Skeletal muscle tissue (tissue), 4 donors: ENCODE data around the gene GOLGA8S. TPM values are rescaled to one million over a fixed set of nuclear protein-coding genes. Genes with fewer than 3 reads are reported as not detected.
"Not testable (repeated sequence)": the region's sequence is repeated elsewhere in the genome, so short reads cannot be mapped to it uniquely, and the experiment has no call there.

Experiments used
- H3K27ac ChIP-seq: one replicate; pipeline ENCODE4 v1.7.0; 2013; ENCODE audit warnings: mild to moderate bottlenecking, low read depth, low read length, inconsistent platforms
- H3K27me3 ChIP-seq, 3 donors: one replicate each; pipeline ENCODE4 v1.7.0; 2013; ENCODE audit warnings: low read length in 3 of 3; ENCODE audit not compliant: control insufficient read depth in 3 of 3, insufficient read depth in 3 of 3
- H3K36me3 ChIP-seq, 3 donors: one replicate each; pipeline ENCODE4 v1.7.0; 2013; ENCODE audit warnings: low read length in 3 of 3; ENCODE audit not compliant: control insufficient read depth in 3 of 3, insufficient read depth in 3 of 3
- H3K4me1 ChIP-seq, 3 donors: one replicate each; pipeline ENCODE4 v1.7.0; 2013; ENCODE audit warnings: low read length in 3 of 3, mild to moderate bottlenecking in 3 of 3; ENCODE audit not compliant: control insufficient read depth in 3 of 3, insufficient read depth in 3 of 3
- H3K4me3 ChIP-seq, 3 donors: one replicate each; pipeline ENCODE4 v1.7.0; 2013; ENCODE audit warnings: low read length in 3 of 3
- H3K9ac ChIP-seq, 3 donors: one replicate each; pipeline ENCODE4 v1.7.0; 2013; ENCODE audit warnings: low read length in 3 of 3, mild to moderate bottlenecking in 3 of 3, moderate library complexity in 2 of 3, low read depth in 1 of 3
- H3K9me3 ChIP-seq, 3 donors: one replicate each; pipeline ENCODE4 v1.7.0; 2013; ENCODE audit warnings: low read length in 3 of 3; ENCODE audit not compliant: control insufficient read depth in 3 of 3
- total RNA-seq: library from RNA; depleted of rRNA; stranded (reverse); fragments of >200 nt; gene quantifications from one replicate; pipeline ENCODE4 v1.2.3, GENCODE V29; 2014
- donor health status: Osteomylitis.

Gene GOLGA8S
- total RNA-seq, 1 donor from 2014 or later = not detected

- Histone ChIP-seq H3K4me3 (no peak overlapping the region), H3K27me3 (no peaks in the 10 kb centered on the region), H3K9me3 (peaks cover 0 to 2% (median 0%) of the 10 kb centered on the region in 3 donors), H3K27ac (no peak overlapping the region), H3K36me3 (no peaks in the 10 kb centered on the region), H3K4me1 (no peaks in the 10 kb centered on the region), H3K9ac (no peak overlapping the region)
Measured at GRCh38 chr15:23397779-23398178, 43.2 kb downstream of the GOLGA8S start.

GRCh38 chr15:23398357-23398756, 43.8 kb downstream of the GOLGA8S start:
- not testable (repeated sequence) for H3K27ac ChIP-seq, H3K4me1 ChIP-seq, H3K4me3 ChIP-seq

GRCh38 chr15:23399207-23399606, 44.7 kb downstream of the GOLGA8S start:
- not testable (repeated sequence) for H3K27ac ChIP-seq, H3K4me1 ChIP-seq, H3K9me3 ChIP-seq, H3K4me3 ChIP-seq, H3K27me3 ChIP-seq, H3K36me3 ChIP-seq, H3K9ac ChIP-seq

More at GRCh38 chr15:23398357-23398756, 43.8 kb downstream of the GOLGA8S start:
- not testable (repeated sequence) for H3K27me3 ChIP-seq, H3K9ac ChIP-seq, H3K9me3 ChIP-seq, H3K36me3 ChIP-seq

GRCh38 chr15:23401627-23402026, 47.1 kb downstream of the GOLGA8S start:
- Histone ChIP-seq H3K27ac (no peak overlapping the region), H3K9ac (no peak overlapping the region), H3K4me3 (no peak overlapping the region), H3K4me1 (no peaks in the 10 kb centered on the region), H3K36me3 (no peaks in the 10 kb centered on the region), H3K9me3 (peaks cover 0 to 2% (median 0%) of the 10 kb centered on the region in 3 donors), H3K27me3 (no peaks in the 10 kb centered on the region)

GRCh38 chr15:23402140-23402539, 47.6 kb downstream of the GOLGA8S start:
- no peaks in the 10 kb centered on the region for H3K4me1 ChIP-seq
- no peaks in the 10 kb centered on the region for H3K27me3 ChIP-seq
- peaks cover 0 to 2% (median 0%) of the 10 kb centered on the region in 3 donors for H3K9me3 ChIP-seq
- H3K9ac ChIP-seq = no peak overlapping the region
- no peak overlapping the region for H3K4me3 ChIP-seq
- H3K36me3 ChIP-seq = no peaks in the 10 kb centered on the region
- H3K27ac ChIP-seq = no peak overlapping the region

- Histone ChIP-seq H3K27me3 (no peaks in the 10 kb centered on the region), H3K36me3 (no peaks in the 10 kb centered on the region), H3K4me3 (no peak overlapping the region), H3K9me3 (peaks cover 0 to under 1% (median 0%) of the 10 kb centered on the region in 3 donors), H3K4me1 (no peaks in the 10 kb centered on the region), H3K9ac (no peak overlapping the region), H3K27ac (no peak overlapping the region)
Measured at GRCh38 chr15:23402544-23402943, 48.0 kb downstream of the GOLGA8S start.

DNA sequence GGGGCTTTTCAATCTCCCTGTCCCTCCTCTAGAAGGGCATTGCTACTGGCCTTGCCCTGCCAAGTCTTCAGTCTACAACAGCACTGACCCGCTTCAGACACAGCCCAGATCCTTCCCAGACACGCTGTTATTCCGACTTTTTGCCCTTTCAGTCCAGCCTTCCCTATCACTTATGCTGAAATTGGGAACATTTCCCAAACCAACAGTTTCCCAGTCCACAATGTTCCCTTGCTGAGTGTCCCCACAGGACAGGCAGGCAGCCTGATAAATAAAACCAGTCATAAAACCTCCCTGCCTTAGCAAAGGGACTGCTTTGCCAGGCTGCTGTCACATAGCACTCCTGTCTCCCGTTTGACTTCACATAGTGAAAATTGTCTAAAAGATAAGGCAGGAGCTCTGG, 49.0 kb downstream of the GOLGA8S start:
- Histone ChIP-seq H3K36me3 (no peaks in the 10 kb centered on the region), H3K9ac (no peak overlapping the region), H3K27me3 (no peaks in the 10 kb centered on the region), H3K9me3 (no peaks in the 10 kb centered on the region), H3K27ac (no peak overlapping the region), H3K4me1 (no peaks in the 10 kb centered on the region), H3K4me3 (no peak overlapping the region)

GRCh38 chr15:23411841-23412240, 57.3 kb downstream of the GOLGA8S start:
- H3K27me3 ChIP-seq = no peaks in the 10 kb centered on the region
- H3K4me1 ChIP-seq = no peaks in the 10 kb centered on the region
- no peaks in the 10 kb centered on the region for H3K9me3 ChIP-seq
- H3K36me3 ChIP-seq = no peaks in the 10 kb centered on the region
- no peak overlapping the region for H3K9ac ChIP-seq
- no peak overlapping the region for H3K4me3 ChIP-seq
- H3K27ac ChIP-seq = no peak overlapping the region

DNA sequence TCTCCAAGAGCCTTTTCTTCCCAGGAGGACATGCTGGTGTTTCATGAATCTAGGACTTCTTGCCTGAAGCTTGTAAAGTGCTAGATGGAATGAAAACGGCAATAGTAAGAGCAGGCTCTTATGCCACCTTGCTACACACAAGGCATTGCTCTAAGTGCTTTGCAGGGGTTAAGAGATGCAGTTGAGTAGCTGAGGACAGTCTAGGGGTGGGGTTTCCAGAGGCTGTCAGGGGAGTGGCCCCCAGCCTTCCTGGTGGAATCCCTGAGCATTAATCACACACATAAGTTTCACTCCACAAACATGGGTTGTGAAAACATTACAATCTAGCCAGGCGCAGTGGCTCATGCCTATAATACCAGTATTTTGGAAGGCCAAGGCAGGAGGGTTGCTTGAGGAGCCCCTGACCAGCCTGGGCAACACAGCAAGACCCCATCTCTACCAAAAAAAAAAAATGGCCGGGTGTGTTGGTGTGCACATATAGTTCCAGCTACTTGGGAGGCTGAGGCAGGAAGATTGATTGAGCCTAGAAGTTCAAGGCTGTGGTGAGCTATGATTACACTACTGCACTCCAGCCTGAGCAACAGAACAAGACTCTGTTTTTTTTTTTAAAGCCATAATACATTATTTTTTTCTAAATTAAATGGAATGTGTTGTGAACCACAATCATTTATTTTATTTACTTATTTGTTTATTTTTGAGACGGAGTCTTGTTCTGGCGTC, 58.5 kb downstream of the GOLGA8S start:
- H3K36me3 ChIP-seq, H3K9me3 ChIP-seq, H3K4me1 ChIP-seq, H3K9ac ChIP-seq, H3K27me3 ChIP-seq, H3K4me3 ChIP-seq, H3K27ac ChIP-seq: not testable (repeated sequence)
